ENCODE results near the gene ZNF648. TPM values are rescaled to one million over a fixed set of nuclear protein-coding genes. Genes with fewer than 3 reads are reported as not detected.

Gene ZNF648
- total RNA-seq, 1 donor from 2014 or later: 2.0 TPM

- Histone ChIP-seq H3K36me3 (no peaks in the 10 kb centered on the region), H3F3A (ENCODE audit: low read depth) (peaks cover 3% of the 10 kb centered on the region), H2AFZ (replicated peaks) (peak overlapping the region; percentile 41), H3K4me1 (no peaks in the 10 kb centered on the region), H3K9ac (no peak overlapping the region), H3K9me3 (ENCODE audit: low read depth) (no peaks in the 10 kb centered on the region), H4K20me1 (ENCODE audit: low read depth) (no peaks in the 10 kb centered on the region), H3K27me3 (no peaks in the 10 kb centered on the region), H3K27ac (no peak overlapping the region), H3K4me2 (no peak overlapping the region), H3K79me2 (ENCODE audit: low read depth) (no peaks in the 10 kb centered on the region), H3K4me3 (no peak overlapping the region)
- Mint-ChIP-seq H3K27ac (no peak overlapping the region), H3K4me1 (peaks cover 6% of the 10 kb centered on the region), H3K4me3 (no peak overlapping the region), H3K36me3 (no peaks in the 10 kb centered on the region), H3K9me3 (no peaks in the 10 kb centered on the region), H3K27me3 (ENCODE audit: insufficient read depth, low read depth) (no peaks in the 10 kb centered on the region)
- peak; percentile 67 for DNase-seq (ENCODE audit: low spot score)
- TF ChIP-seq EZH2 (IDR thresholded peaks at IDR 0.05): no peak
- TF ChIP-seq EZH2phosphoT487 (IDR thresholded peaks at IDR 0.05): no peak
- peak; percentile 81 for TF ChIP-seq CTCF (IDR thresholded peaks at IDR 0.05)
These were observed 19.6 kb upstream of the ZNF648 start for GRCh38 chr1:182080955-182081582.

GRCh38 chr1:182080040-182080439 is 18.5 kb upstream of the ZNF648 start:
- Histone ChIP-seq H3K27me3 (no peaks in the 10 kb centered on the region), H3K36me3 (no peaks in the 10 kb centered on the region), H3K27ac (no peak overlapping the region), H3K4me3 (no peak overlapping the region), H3K9ac (no peak overlapping the region), H4K20me1 (ENCODE audit: low read depth) (no peaks in the 10 kb centered on the region), H3K4me1 (no peaks in the 10 kb centered on the region), H3F3A (ENCODE audit: low read depth) (peaks cover 3% of the 10 kb centered on the region), H3K9me3 (ENCODE audit: low read depth) (no peaks in the 10 kb centered on the region), H2AFZ (replicated peaks) (no peak overlapping the region), H3K4me2 (no peak overlapping the region), H3K79me2 (ENCODE audit: low read depth) (no peaks in the 10 kb centered on the region)
- Mint-ChIP-seq H3K4me1 (peaks cover 6% of the 10 kb centered on the region), H3K27ac (no peak overlapping the region), H3K4me3 (no peak overlapping the region), H3K36me3 (no peaks in the 10 kb centered on the region), H3K9me3 (peaks cover 1% of the 10 kb centered on the region), H3K27me3 (ENCODE audit: insufficient read depth, low read depth) (no peaks in the 10 kb centered on the region)
- no peak for DNase-seq (ENCODE audit: low spot score)
- TF ChIP-seq CTCF (IDR thresholded peaks at IDR 0.05) (no peak), EZH2 (IDR thresholded peaks at IDR 0.05) (no peak), EZH2phosphoT487 (IDR thresholded peaks at IDR 0.05) (no peak)

- peaks cover 8% of the 10 kb centered on the region for H3K27me3 ChIP-seq
- H3K9me3 ChIP-seq (ENCODE audit: low read depth): no peaks in the 10 kb centered on the region
- H2AFZ ChIP-seq (replicated peaks): no peak overlapping the region
- H3K9ac ChIP-seq: no peak overlapping the region
- no peaks in the 10 kb centered on the region for H3K36me3 ChIP-seq
- no peak overlapping the region for H3K4me2 ChIP-seq
- H4K20me1 ChIP-seq (ENCODE audit: low read depth): no peaks in the 10 kb centered on the region
- no peaks in the 10 kb centered on the region for H3F3A ChIP-seq (ENCODE audit: low read depth)
- H3K27ac ChIP-seq: no peak overlapping the region
- Mint-ChIP-seq H3K27me3 (ENCODE audit: insufficient read depth, low read depth) (peaks cover 7% of the 10 kb centered on the region), H3K27ac (no peak overlapping the region), H3K36me3 (no peaks in the 10 kb centered on the region), H3K4me3 (no peak overlapping the region), H3K4me1 (peaks cover 8% of the 10 kb centered on the region), H3K9me3 (peaks cover 1% of the 10 kb centered on the region)
- no peaks in the 10 kb centered on the region for H3K79me2 ChIP-seq (ENCODE audit: low read depth)
- TF ChIP-seq EZH2 (IDR thresholded peaks at IDR 0.05) (no peak), CTCF (IDR thresholded peaks at IDR 0.05) (no peak), EZH2phosphoT487 (IDR thresholded peaks at IDR 0.05) (no peak)
- DNase-seq (ENCODE audit: low spot score): no peak
- H3K4me3 ChIP-seq: no peak overlapping the region
- H3K4me1 ChIP-seq: no peaks in the 10 kb centered on the region
These were observed 10.4 kb upstream of the ZNF648 start for GRCh38 chr1:182071924-182072323.
